HepG2 (cell line): ENCODE measurements around the gene CHID1. TPM values are rescaled to one million over a fixed set of nuclear protein-coding genes. Genes with fewer than 3 reads are reported as not detected.

Experiments used
- CBX2 ChIP-seq, 2 experiments: fragments of 200-600 bp in 1 of 2; sonication (generic); formaldehyde crosslinking in 1 of 2; IDR thresholded peaks; 2 replicates each; pipeline versions ENCODE4 v1.7.0 to v1.8.1; 2018 to 2022; ENCODE audit warnings: low read depth in 2 of 2, low read length in 1 of 2, mild to moderate bottlenecking in 1 of 2, missing genetic modification reagents in 1 of 2
- ISX ChIP-seq: sonication (generic); formaldehyde crosslinking; conservative IDR thresholded peaks from 2 replicates; pipeline ENCODE4 v1.5.0; 2020; ENCODE audit warnings: missing genetic modification reagents
- MAZ ChIP-seq, 2 experiments: sonication (generic) in 1 of 2; formaldehyde crosslinking in 1 of 2; IDR thresholded peaks; 2 replicates each; pipeline versions ENCODE4 v1.5.0 to v1.6.1; 2012 to 2020; ENCODE audit warnings: low read depth in 2 of 2, mild to moderate bottlenecking in 2 of 2, borderline replicate concordance in 1 of 2, improper control_type of control experiment in 1 of 2, low read length in 1 of 2, missing genetic modification reagents in 1 of 2, moderate library complexity in 1 of 2
- NFYC ChIP-seq: IDR thresholded peaks from 2 replicates; pipeline ENCODE4 v1.6.1; 2016; ENCODE audit warnings: missing genetic modification reagents, missing compliant biosample characterization
- NR2F2 ChIP-seq: IDR thresholded peaks from 2 replicates; pipeline ENCODE4 v1.6.1; 2012; ENCODE audit warnings: low read depth, inconsistent platforms, borderline replicate concordance
- POGZ ChIP-seq: sonication (generic); formaldehyde crosslinking; IDR thresholded peaks from 2 replicates; pipeline ENCODE4 v1.4.0; 2020; ENCODE audit warnings: mild to moderate bottlenecking, missing genetic modification reagents
- RBFOX2 ChIP-seq: fragments of 200-400 bp; formaldehyde crosslinking; IDR thresholded peaks from 2 replicates; pipeline ENCODE4 v1.6.1; 2017; ENCODE audit warnings: low read depth, mild to moderate bottlenecking, low read length
- RELA ChIP-seq: sonication (generic); formaldehyde crosslinking; IDR thresholded peaks from 2 replicates; pipeline ENCODE4 v1.4.0; 2020; ENCODE audit warnings: missing genetic modification reagents
- SMARCC2 ChIP-seq: fragments of 450-650 bp; IDR thresholded peaks from 2 replicates; pipeline ENCODE4 v1.6.1; 2017; ENCODE audit warnings: antibody characterized with exemption, mild to moderate bottlenecking
- SSRP1 ChIP-seq: IDR thresholded peaks from 2 replicates; pipeline ENCODE4 v1.6.1; 2016; ENCODE audit warnings: control low read depth
- XBP1 ChIP-seq: sonication (generic); formaldehyde crosslinking; IDR thresholded peaks from 2 replicates; pipeline ENCODE4 v1.5.0; 2020; ENCODE audit warnings: missing genetic modification reagents
- ZFP62 ChIP-seq: sonication (generic); formaldehyde crosslinking; IDR thresholded peaks from 2 replicates; pipeline ENCODE4 v1.4.0; 2020; ENCODE audit warnings: missing genetic modification reagents
- ZFX ChIP-seq: sonication (generic); formaldehyde crosslinking; IDR thresholded peaks from 2 replicates; pipeline ENCODE4 v1.4.0; 2020; ENCODE audit warnings: mild to moderate bottlenecking, low read depth, missing genetic modification reagents, moderate library complexity
- ZNF160 ChIP-seq: sonication (generic); formaldehyde crosslinking; IDR thresholded peaks from 2 replicates; pipeline ENCODE4 v1.8.0; 2022; ENCODE audit warnings: mild to moderate bottlenecking, inconsistent platforms, missing genetic modification reagents
- ZNF232 ChIP-seq: sonication (generic); formaldehyde crosslinking; IDR thresholded peaks from 2 replicates; pipeline ENCODE4 v1.4.0; 2020; ENCODE audit warnings: missing genetic modification reagents, borderline replicate concordance
- ZNF292 ChIP-seq: sonication (generic); formaldehyde crosslinking; IDR thresholded peaks from 2 replicates; pipeline ENCODE4 v1.8.1; 2022; ENCODE audit warnings: mild to moderate bottlenecking, low read depth, missing genetic modification reagents, borderline replicate concordance
- ZNF549 ChIP-seq: sonication (generic); formaldehyde crosslinking; IDR thresholded peaks from 2 replicates; pipeline ENCODE4 v1.5.0; 2020; ENCODE audit warnings: missing genetic modification reagents
- ZNF724P ChIP-seq: sonication (generic); formaldehyde crosslinking; IDR thresholded peaks from 2 replicates; pipeline ENCODE4 v1.8.0; 2022; ENCODE audit warnings: missing genetic modification reagents, borderline replicate concordance
- ZNF841 ChIP-seq: sonication (generic); formaldehyde crosslinking; IDR thresholded peaks from 2 replicates; pipeline ENCODE4 v1.8.1; 2023; ENCODE audit warnings: missing genetic modification reagents, borderline replicate concordance
- polyA plus RNA-seq, 8 experiments: library from polyadenylated mRNA; depleted of rRNA in 3 of 8; stranded (reverse) in 7 of 8; unstranded in 1 of 8; fragments of >200 nt; fragmentation: Illumina TruSeq in 4 of 8; extraction: Trizol in 4 of 8; gene quantifications; 2 replicates each; pipeline versions ENCODE4 v1.2.1 to v1.2.3, GENCODE V29; 2011 to 2016; ENCODE audit warnings: low read depth in 4 of 8, missing spikeins in 1 of 8, mixed read lengths in 1 of 8; ENCODE audit not compliant: insufficient read depth in 1 of 8
- total RNA-seq, 5 experiments: library from RNA; depleted of rRNA; stranded (reverse); fragments of >200 nt; fragmentation: Illumina TruSeq; extraction: Trizol; gene quantifications; 2 replicates each; pipeline ENCODE4 v1.2.3, GENCODE V29; 2016; ENCODE audit warnings: low read depth in 1 of 5
- TF ChIP-seq, protein P1 (sequence below): sonication (generic); formaldehyde crosslinking; IDR thresholded peaks from 2 replicates; pipeline ENCODE4 v1.5.1; 2020; ENCODE audit warnings: mild to moderate bottlenecking, moderate library complexity, missing genetic modification reagents
- TF ChIP-seq, protein P2 (sequence below): sonication (generic); formaldehyde crosslinking; IDR thresholded peaks from 2 replicates; pipeline ENCODE4 v1.4.0; 2020; ENCODE audit warnings: mild to moderate bottlenecking, missing genetic modification reagents
- TF ChIP-seq, protein P3 (sequence below): IDR thresholded peaks from 2 replicates; pipeline ENCODE4 v1.6.1; 2016; ENCODE audit warnings: missing compliant biosample characterization, missing genetic modification reagents, borderline replicate concordance
- TF ChIP-seq, protein P4 (sequence below): sonication (generic); formaldehyde crosslinking; conservative IDR thresholded peaks from 2 replicates; pipeline ENCODE4 v1.4.0; 2020; ENCODE audit warnings: missing genetic modification reagents

The CHID1 gene
- total and polyA plus RNA-seq, 2 of the 13 experiments (the other 11 are each of a cell fraction or from before 2014, with no cell fraction given) = 65.1 to 93.6 TPM

DNA sequence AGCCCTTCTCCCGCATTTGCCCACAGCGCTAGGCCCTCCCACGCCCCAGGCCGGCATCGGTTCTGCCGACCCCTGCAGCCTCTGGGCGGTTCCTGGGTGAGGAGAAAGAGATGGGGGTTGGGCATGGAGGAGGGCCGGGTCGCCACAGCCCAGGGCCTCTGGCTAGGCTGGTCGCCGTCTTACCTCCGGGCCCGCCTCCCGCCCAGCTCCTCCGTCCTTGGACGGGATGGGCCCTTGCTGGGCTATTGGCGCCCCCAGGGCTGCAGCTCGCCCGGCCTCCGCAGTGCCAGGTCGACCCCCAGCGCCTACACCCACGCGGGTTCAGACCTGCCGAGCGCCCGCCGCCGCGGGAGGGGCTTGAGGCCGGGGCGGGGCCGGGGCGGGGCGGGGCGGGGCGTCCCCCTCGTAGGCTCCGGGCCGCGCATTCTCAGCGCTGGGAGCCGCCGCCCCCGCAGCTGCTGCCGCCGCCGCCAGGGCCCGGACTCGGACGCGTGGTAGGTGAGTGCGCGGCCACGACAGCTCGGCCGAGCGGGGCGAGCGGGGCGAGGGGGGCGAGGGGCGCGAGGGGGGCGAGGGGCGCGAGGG, 78.0 kb downstream of the CHID1 start, which contains the start of gene CD151 (continued):
- TF ChIP-seq RELA (CRISPR knock-in tag) (no peak), CBX2 (IDR thresholded peaks at IDR 0.05; ENCODE audit: low read depth, low read length) (no peak), CBX2 (CRISPR knock-in tag; IDR thresholded peaks at IDR 0.05; ENCODE audit: low read depth) (no peak), MAZ (IDR thresholded peaks at IDR 0.05; ENCODE audit: borderline replicate concordance, low read depth, low read length) (no peak), MAZ (CRISPR knock-in tag; IDR thresholded peaks at IDR 0.05; ENCODE audit: low read depth) (no peak), SMARCC2 (no peak), ZNF232 (no peak), ZNF841 (CRISPR knock-in tag) (no peak), ZNF160 (no peak), ZFP62 (CRISPR knock-in tag) (no peak), RBFOX2 (peak; percentile 51; the same call in 1 of the 2 replicates), NR2F2 (no peak), ZNF724P (CRISPR knock-in tag) (no peak), POGZ (CRISPR knock-in tag) (no peak), ZNF549 (CRISPR knock-in tag) (no peak), ZFX (CRISPR knock-in tag) (peak; percentile 78), ISX (no peak), SSRP1 (CRISPR knock-in tag) (no peak), NFYC (CRISPR knock-in tag) (no peak), XBP1 (no peak), ZNF292 (CRISPR knock-in tag) (no peak)
- TF ChIP-seq, protein P1, sequence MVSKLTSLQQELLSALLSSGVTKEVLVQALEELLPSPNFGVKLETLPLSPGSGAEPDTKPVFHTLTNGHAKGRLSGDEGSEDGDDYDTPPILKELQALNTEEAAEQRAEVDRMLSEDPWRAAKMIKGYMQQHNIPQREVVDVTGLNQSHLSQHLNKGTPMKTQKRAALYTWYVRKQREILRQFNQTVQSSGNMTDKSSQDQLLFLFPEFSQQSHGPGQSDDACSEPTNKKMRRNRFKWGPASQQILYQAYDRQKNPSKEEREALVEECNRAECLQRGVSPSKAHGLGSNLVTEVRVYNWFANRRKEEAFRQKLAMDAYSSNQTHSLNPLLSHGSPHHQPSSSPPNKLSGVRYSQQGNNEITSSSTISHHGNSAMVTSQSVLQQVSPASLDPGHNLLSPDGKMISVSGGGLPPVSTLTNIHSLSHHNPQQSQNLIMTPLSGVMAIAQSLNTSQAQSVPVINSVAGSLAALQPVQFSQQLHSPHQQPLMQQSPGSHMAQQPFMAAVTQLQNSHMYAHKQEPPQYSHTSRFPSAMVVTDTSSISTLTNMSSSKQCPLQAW (CRISPR knock-in tag) = peak; percentile 47; the same call in 1 of the 2 replicates
- TF ChIP-seq, protein P2, sequence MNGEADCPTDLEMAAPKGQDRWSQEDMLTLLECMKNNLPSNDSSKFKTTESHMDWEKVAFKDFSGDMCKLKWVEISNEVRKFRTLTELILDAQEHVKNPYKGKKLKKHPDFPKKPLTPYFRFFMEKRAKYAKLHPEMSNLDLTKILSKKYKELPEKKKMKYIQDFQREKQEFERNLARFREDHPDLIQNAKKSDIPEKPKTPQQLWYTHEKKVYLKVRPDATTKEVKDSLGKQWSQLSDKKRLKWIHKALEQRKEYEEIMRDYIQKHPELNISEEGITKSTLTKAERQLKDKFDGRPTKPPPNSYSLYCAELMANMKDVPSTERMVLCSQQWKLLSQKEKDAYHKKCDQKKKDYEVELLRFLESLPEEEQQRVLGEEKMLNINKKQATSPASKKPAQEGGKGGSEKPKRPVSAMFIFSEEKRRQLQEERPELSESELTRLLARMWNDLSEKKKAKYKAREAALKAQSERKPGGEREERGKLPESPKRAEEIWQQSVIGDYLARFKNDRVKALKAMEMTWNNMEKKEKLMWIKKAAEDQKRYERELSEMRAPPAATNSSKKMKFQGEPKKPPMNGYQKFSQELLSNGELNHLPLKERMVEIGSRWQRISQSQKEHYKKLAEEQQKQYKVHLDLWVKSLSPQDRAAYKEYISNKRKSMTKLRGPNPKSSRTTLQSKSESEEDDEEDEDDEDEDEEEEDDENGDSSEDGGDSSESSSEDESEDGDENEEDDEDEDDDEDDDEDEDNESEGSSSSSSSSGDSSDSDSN (CRISPR knock-in tag) = peak; percentile 53; the same call in 1 of the 2 replicates
- TF ChIP-seq, protein P3, sequence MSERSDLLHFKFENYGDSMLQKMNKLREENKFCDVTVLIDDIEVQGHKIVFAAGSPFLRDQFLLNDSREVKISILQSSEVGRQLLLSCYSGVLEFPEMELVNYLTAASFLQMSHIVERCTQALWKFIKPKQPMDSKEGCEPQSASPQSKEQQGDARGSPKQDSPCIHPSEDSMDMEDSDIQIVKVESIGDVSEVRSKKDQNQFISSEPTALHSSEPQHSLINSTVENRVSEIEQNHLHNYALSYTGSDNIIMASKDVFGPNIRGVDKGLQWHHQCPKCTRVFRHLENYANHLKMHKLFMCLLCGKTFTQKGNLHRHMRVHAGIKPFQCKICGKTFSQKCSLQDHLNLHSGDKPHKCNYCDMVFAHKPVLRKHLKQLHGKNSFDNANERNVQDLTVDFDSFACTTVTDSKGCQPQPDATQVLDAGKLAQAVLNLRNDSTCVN = no peak
- TF ChIP-seq, protein P4, sequence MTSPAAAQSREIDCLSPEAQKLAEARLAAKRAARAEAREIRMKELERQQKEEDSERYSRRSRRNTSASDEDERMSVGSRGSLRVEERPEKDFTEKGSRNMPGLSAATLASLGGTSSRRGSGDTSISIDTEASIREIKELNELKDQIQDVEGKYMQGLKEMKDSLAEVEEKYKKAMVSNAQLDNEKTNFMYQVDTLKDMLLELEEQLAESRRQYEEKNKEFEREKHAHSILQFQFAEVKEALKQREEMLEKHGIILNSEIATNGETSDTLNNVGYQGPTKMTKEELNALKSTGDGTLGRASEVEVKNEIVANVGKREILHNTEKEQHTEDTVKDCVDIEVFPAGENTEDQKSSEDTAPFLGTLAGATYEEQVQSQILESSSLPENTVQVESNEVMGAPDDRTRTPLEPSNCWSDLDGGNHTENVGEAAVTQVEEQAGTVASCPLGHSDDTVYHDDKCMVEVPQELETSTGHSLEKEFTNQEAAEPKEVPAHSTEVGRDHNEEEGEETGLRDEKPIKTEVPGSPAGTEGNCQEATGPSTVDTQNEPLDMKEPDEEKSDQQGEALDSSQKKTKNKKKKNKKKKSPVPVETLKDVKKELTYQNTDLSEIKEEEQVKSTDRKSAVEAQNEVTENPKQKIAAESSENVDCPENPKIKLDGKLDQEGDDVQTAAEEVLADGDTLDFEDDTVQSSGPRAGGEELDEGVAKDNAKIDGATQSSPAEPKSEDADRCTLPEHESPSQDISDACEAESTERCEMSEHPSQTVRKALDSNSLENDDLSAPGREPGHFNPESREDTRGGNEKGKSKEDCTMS = no peak
